ENCODE results near the gene JUNB.
"Not testable (repeated sequence)": the region's sequence is repeated elsewhere in the genome, so short reads cannot be mapped to it uniquely, and the experiment has no call there.

JUNB gene

DNA sequence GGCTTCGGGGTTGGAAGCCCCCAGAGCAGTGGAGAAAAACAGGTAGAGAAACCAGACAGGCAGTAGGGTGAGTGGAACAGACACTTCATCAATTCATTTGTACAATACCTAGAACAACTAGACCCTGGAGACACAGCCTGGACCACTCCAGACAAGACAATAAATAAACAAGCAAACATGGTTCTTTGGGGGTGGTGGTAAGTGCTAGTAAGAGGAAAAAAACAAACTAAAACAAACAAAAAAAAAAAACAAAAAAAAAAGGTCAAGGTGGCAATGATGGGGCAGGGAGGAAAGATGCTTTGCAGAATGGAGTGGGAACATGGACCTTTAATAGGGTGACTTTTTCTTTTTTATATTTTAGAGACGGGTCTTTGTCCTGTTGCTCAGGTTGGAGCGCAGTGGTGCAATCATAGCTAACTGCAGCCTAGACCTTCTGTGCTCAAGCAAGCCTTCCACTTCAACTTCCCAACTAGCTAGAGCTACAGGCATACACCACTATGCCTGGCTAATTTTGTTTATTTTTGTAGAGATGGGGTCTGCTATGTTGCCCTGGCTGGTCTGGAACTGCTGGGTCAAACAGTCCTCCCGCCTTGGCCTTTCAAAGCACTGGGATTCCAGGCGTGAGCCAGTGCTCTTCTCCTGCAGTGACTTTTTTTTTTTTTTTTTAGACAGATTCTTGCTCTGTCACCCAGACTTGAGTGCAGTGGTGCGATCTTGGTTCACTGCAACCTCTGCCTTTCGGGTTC lies 3.1 kb downstream of the JUNB start:
- ChIA-PET POLR2A (interaction anchor here (0.6 to 2.0 kb wide), 5 partner anchors 12 to 471 kb away, joined by 3 to 5 read pairs (median 5); no protein-coding TSS in a partner anchor), CTCF (interaction anchor here (1.3 to 17.0 kb wide), 5 partner anchors 17 to 171 kb away, joined by 4 to 550 read pairs (median 40); partner anchors contain the start of genes GET3 and HOOK2)
- DNase-seq (ENCODE audit: extremely low spot score), result no peak
- no peak for TF ChIP-seq CTCF (IDR thresholded peaks at IDR 0.05; ENCODE audit: control extremely low read depth, extremely low read depth, low read depth, missing control alignments)

DNA sequence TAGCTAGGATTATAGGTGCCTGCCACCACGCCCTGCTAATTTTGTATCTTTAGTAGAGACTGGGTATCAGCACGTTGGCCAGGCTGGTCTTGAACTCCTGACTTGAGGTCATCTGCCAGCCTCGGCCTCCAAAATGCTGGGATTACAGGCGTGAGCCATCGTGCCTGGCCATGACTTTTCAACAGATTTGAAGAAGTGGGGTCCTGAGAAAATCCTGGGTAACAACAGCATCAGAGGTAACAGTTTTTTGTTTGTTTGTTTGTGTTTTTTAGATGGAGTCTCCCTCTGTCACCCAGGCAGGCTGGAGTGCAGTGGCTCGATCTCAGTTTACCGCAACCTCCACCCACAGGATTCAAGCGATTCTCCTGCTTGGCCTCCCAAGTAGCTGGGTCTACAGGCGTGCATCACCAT lies 3.7 kb downstream of the JUNB start:
- POLR2A ChIA-PET, result interaction anchor here (0.7 to 2.0 kb wide), 4 partner anchors 12 to 472 kb away, joined by 4 to 5 read pairs (median 5); no protein-coding TSS in a partner anchor
- CTCF ChIA-PET, result interaction anchor here (1.0 to 17.0 kb wide), 13 partner anchors 18 to 704 kb away, joined by 3 to 550 read pairs (median 6); partner anchors contain the start of genes GET3, HOOK2 and TNPO2
- no peak for TF ChIP-seq CTCF (IDR thresholded peaks at IDR 0.05; ENCODE audit: control extremely low read depth, extremely low read depth, low read depth, missing control alignments)
- DNase-seq (ENCODE audit: extremely low spot score), result no peak

DNA sequence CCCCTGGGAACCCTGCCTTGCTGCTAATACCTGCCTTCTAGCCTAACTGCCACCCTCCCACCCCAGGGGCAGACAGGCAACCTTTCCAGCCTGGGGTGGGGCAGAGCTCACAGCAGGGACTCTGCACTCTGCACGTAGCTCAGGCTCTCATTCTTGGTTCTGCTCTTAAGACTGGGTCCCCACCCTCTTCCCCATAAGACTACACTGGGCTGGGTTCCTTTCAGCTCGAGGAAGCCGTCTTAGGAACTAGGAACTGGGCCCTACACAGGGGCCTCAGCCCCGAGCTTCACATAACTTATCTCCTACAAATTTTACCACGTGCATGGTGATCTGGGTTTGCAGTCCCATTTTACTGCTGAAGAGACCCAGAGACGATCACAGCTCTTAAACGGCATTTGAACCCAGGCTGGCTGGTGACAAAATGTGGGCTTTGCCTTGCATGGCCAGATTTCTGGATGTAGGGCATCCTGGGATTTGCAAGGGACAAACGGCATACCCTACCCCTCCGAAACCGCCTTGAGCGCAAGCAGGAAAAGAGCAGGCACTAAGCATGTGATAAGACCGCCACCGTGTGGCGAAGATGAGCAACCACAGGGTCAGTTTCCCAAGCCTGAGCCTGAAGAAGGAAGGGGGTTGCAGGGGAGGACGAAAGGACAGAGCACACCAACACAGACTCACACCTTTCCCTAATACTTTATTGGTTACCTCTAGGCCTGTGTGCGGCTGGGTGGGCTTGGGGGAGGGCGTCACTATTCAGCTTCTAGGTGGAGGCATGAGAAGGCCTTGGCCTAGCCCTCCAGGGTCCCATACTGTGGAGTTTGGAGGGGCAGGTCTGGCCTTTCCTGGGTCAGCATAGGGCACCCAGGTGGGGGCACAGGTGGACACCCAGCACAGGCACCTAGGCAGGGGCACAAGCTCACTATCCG lies 5.1 kb downstream of the JUNB start:
- DNase-seq (ENCODE audit: extremely low spot score), result peak; percentile 67
- CTCF ChIA-PET, result interaction anchor here (0.6 to 17.0 kb wide), 44 partner anchors 9 to 706 kb away, joined by 3 to 550 read pairs (median 4); partner anchors contain the start of genes GCDH, GET3, HOOK2 and RNASEH2A
- POLR2A ChIA-PET, result interaction anchor here (1.2 to 2.0 kb wide), 2 partner anchors 14 to 27 kb away, joined by 3 to 4 read pairs; no protein-coding TSS in a partner anchor
- TF ChIP-seq CTCF (IDR thresholded peaks at IDR 0.05; ENCODE audit: control extremely low read depth, extremely low read depth, low read depth, missing control alignments), result peak; percentile 96

- ChIA-PET CTCF (interaction anchor here (0.6 to 17.0 kb wide), 15 partner anchors 9 to 226 kb away, joined by 3 to 550 read pairs (median 5); partner anchors contain the start of genes GCDH, GET3, HOOK2 and RNASEH2A), POLR2A (interaction anchor here (0.6 kb wide), 1 partner anchor 19 kb away, joined by 3 read pairs; no protein-coding TSS in a partner anchor)
- DNase-seq (ENCODE audit: extremely low spot score), result no peak
- TF ChIP-seq CTCF (IDR thresholded peaks at IDR 0.05; ENCODE audit: control extremely low read depth, extremely low read depth, low read depth, missing control alignments), result no peak
Observed at GRCh38 chr19:12797141-12797587, 5.9 kb downstream of the JUNB start.

- POLR2A ChIA-PET, result interaction anchor here (0.6 kb wide), 1 partner anchor 20 kb away, joined by 3 read pairs; no protein-coding TSS in a partner anchor
- CTCF ChIA-PET, result interaction anchor here (0.7 to 17.0 kb wide), 11 partner anchors 20 to 227 kb away, joined by 3 to 550 read pairs (median 4); partner anchors contain the start of genes GCDH, GET3, HOOK2 and TRIR
- not testable (repeated sequence) for DNase-seq (ENCODE audit: extremely low spot score)
Observed at GRCh38 chr19:12797607-12798006, 6.3 kb downstream of the JUNB start.

GRCh38 chr19:12799742-12800465 lies 8.6 kb downstream of the JUNB start:
- TF ChIP-seq CTCF (IDR thresholded peaks at IDR 0.05; ENCODE audit: control extremely low read depth, extremely low read depth, low read depth, missing control alignments), result no peak
- ChIA-PET CTCF (interaction anchor here (1.3 to 17.0 kb wide), 4 partner anchors 23 to 123 kb away, joined by 4 to 550 read pairs (median 220); partner anchors contain the start of gene HOOK2), POLR2A (interaction anchor here (0.6 to 1.0 kb wide), 3 partner anchors 11 to 61 kb away, joined by 3 to 4 read pairs (median 3); no protein-coding TSS in a partner anchor)
- no peak for DNase-seq (ENCODE audit: extremely low spot score)
